GM19324 (cell line): ENCODE data around the gene EXOSC10.

ENCODE experiments used
- ATAC-seq: cut with Tn5 transposase; IDR thresholded peaks from one replicate; pipeline ENCODE4 v1.9.1; 2021; ENCODE audit warnings: mild to moderate bottlenecking, moderate library complexity; ENCODE audit not compliant: unreplicated experiment, low FRiP score

The EXOSC10 gene

DNA sequence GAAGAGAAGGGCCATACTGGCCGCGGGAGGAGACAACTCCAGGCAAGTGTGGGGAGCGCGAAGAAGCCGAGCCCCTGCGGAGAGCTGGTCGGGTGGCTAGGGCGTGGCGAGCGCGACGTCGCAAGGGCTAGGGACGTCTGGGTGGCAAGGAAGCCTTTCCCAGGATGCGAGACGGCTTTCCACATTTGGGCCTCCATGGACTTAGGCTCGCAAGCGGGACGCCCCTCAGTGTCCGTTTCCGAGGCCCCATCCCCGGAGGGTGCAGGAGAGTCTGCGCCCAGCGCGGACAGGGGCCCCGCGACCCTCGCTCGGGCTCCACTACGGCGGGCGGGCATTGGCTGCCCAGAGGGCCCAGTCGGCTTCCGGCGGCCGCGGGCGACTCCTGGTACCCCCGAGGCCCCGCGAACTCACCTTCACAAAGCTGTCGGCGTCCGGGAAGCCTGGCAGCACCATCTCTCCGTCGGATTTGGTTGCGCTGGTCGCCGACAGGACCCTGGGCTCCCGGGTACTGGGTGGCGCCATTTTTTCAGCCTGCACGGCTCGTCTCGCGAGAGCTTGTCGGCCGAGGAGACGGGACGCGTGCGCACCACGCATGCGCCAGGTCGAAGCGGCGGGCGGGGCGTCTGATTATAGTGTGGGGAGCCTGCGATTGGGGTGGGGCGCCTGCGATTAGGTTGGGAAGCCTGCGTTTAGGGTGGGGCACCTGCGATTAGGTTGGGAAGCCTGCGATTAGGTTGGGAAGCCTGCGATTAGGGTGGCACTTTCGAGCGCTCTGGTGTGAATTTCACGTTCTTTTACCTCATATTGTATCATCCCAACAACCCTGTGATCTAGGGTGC lies at the start of gene EXOSC10:
Gene EXOSC10, minus strand, starts transcription at position 560 of the 839 bp plus-strand sequence. Its CDS starts 38 bp downstream, at position 522.
- peak; percentile 91 for ATAC-seq

- ATAC-seq = no peak
These were observed 47.6 kb upstream of the EXOSC10 start for GRCh38 chr1:11147197-11147770.

GRCh38 chr1:11145741-11146140 lies 46.1 kb upstream of the EXOSC10 start:
- no peak for ATAC-seq

GRCh38 chr1:11144570-11145256 lies 45.0 kb upstream of the EXOSC10 start:
- ATAC-seq = no peak

GRCh38 chr1:11143907-11144306 lies 44.2 kb upstream of the EXOSC10 start:
- ATAC-seq = no peak

DNA sequence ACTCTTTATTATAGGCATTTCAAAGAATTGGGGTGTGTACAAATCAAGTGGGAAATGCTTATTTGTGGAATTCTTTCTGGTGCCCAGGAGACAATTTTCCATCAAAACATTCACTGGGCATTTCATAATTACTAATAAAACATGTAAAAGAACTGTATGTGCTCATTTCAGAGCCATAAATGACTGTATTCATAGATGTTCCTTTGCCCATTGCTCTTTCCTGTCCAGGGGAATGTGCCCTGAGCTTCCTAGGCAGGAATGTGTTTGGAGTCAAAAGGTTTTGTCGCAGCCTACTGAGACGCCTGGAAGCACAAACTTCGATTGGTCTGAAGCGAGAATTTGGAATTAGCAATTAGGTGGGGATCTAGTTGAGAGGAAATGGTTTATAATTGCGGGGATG lies 43.7 kb upstream of the EXOSC10 start:
- no peak for ATAC-seq

- ATAC-seq = no peak
These were observed 43.1 kb upstream of the EXOSC10 start for GRCh38 chr1:11142618-11143391.

- no peak for ATAC-seq
These were observed 39.3 kb upstream of the EXOSC10 start for GRCh38 chr1:11138952-11139351.

GRCh38 chr1:11138029-11138428 lies 38.4 kb upstream of the EXOSC10 start:
- ATAC-seq = no peak

GRCh38 chr1:11134898-11135266 lies 35.2 kb upstream of the EXOSC10 start:
- ATAC-seq = no peak

- no peak for ATAC-seq
These were observed 34.7 kb upstream of the EXOSC10 start for GRCh38 chr1:11134251-11134897.

GRCh38 chr1:11132563-11133293 lies 33.1 kb upstream of the EXOSC10 start:
- ATAC-seq = no peak

DNA sequence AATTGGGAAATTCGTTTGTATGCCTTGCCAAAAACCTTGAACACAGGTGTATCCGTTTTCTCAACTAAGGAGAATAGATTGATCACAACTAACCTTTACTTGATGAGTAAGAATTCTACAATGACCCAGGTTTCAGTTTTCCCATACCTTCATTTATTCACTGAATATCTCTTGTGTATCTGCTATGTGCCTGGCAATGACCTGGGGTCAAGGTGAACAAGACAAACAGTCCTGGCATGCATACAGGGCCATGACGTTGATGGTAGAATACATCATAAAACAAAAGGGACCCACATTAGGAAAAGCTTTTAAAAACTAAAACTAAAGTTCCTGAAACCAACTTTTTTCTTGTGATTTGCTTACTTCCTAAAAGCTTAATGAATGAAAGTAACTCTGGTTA lies 32.1 kb upstream of the EXOSC10 start:
- ATAC-seq = no peak

GRCh38 chr1:11130406-11130805 lies 30.7 kb upstream of the EXOSC10 start:
- ATAC-seq = no peak

DNA sequence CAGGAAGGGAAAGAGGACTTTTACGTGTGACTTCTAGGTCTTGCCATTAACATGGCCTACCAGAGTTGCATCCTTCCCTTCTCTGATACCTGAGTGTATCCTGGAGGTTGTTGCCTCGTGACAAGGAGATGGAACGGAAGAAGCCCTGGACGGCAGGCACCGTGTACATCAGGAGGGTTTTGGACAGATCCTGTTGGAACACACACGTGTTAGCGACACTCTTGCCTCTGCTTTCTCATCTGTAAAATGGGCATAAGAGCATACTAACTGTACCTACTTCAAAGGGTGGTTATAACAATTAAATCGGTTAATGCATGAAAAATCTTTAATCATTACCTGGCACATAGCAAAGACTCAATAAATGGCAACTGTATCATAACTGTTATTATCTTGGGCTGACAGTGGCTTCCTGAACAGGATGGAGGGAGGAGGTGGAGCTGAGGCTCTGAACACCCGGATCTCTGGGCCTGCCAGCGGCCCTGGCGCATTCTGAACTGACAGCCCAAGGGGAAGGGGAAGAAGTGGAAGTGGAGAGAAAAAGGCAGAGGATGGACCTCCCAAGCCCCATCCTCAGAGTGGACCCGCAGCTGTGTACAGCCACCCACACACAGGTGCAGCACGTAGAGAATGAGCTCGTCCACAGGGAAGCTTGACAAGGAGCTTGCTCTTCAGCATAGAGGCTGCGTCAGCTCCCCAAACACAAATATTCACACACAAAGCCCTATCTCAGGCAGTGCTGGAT lies 30.2 kb upstream of the EXOSC10 start:
- no peak for ATAC-seq

- no peak for ATAC-seq
These were observed 26.9 kb upstream of the EXOSC10 start for GRCh38 chr1:11126569-11126968.

DNA sequence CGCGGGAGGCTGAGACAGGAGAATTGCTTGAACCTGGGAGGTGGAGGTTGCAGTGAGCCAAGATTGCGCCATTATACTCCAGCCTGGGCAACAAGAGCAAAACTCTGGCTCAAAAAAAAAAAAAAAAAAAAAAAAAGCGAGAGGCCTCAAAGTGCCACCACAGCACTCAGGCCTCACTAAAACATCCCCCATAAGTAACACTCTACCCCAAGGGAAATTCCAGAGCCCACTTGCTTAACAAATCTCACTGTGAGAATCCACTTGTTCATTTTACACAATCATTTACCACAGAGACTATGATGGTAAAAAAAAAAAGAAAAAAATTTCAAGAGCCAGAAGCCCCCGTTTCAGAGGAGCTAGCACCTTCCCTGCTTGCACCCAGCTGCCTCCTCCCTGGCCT lies 26.3 kb upstream of the EXOSC10 start:
- no peak for ATAC-seq

DNA sequence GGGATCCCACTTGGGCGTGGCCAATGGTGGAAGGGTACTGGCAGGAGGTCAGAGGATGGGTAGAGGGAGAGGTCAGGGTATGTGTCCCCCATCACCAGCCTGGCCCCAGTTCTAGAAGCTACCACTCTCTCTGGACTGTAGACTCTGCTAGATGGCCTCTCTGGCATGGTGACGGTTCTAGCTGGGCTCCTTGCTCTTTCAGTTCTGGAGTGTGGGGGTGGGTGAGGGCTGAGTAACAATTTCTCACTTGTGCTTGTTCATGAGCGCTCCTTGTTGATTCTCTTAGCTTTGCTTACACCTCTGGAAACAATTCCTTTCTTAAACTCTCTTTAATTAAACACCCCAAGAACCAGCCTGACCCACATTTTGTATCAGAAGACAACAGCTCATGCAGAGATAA lies 25.3 kb upstream of the EXOSC10 start:
- no peak for ATAC-seq

DNA sequence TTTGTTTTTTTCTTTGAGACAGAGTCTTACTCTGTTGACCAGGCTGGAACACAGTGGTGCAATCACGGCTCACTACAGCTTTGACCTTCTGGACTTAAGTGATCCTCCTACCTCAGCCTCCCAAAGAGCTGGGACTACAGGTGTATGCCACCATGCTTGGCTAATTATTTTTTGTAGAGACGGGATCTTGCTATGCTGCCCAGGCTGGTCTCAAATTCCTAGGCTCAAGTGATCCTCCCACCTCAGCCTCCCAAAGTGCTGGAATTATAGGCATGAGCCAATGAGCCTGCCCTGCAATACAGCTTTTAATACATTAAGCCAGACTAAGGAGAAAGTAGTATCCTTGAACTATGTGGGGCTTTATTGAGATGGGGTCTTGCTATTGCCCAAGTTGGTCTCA lies 16.6 kb upstream of the EXOSC10 start:
- no peak for ATAC-seq
